HG03521 (cell line): ENCODE measurements around the gene PLCB1.
A peak's percentile ranks its signal among the peaks of the same experiment; 100 is the strongest.
"Not testable (repeated sequence)": the region's sequence is repeated elsewhere in the genome, so short reads cannot be mapped to it uniquely, and the experiment has no call there.

ENCODE experiments used
- ATAC-seq: cut with Tn5 transposase; IDR thresholded peaks from one replicate; pipeline ENCODE4 v1.9.1; 2021; ENCODE audit warnings: mild to moderate bottlenecking, moderate library complexity; ENCODE audit not compliant: unreplicated experiment

PLCB1 gene

GRCh38 chr20:8853211-8853610, 721.1 kb downstream of the PLCB1 start:
- not testable (repeated sequence) for ATAC-seq

- peak; percentile 87 for ATAC-seq
Observed at GRCh38 chr20:8853805-8854338, 721.8 kb downstream of the PLCB1 start.

GRCh38 chr20:8854571-8854970, 722.5 kb downstream of the PLCB1 start:
- no peak for ATAC-seq

- no peak for ATAC-seq
Observed at GRCh38 chr20:8855315-8855714, 723.2 kb downstream of the PLCB1 start.

- ATAC-seq = no peak
Observed at GRCh38 chr20:8856668-8857067, 724.6 kb downstream of the PLCB1 start.

- ATAC-seq = no peak
Observed at GRCh38 chr20:8858181-8858787, 726.2 kb downstream of the PLCB1 start.

- ATAC-seq = no peak
Observed at GRCh38 chr20:8860011-8860495, 728.0 kb downstream of the PLCB1 start.

- no peak for ATAC-seq
Observed at GRCh38 chr20:8862092-8862491, 730.0 kb downstream of the PLCB1 start.

GRCh38 chr20:8865636-8866035, 733.6 kb downstream of the PLCB1 start:
- ATAC-seq = no peak

GRCh38 chr20:8867038-8867740, 735.1 kb downstream of the PLCB1 start:
- no peak for ATAC-seq

- no peak for ATAC-seq
Observed at GRCh38 chr20:8870652-8871051, 738.6 kb downstream of the PLCB1 start.

GRCh38 chr20:8874437-8874836, 742.4 kb downstream of the PLCB1 start:
- ATAC-seq = no peak

- ATAC-seq = no peak
Observed at GRCh38 chr20:8875586-8875985, 743.5 kb downstream of the PLCB1 start.

GRCh38 chr20:8876366-8876765, 744.3 kb downstream of the PLCB1 start:
- no peak for ATAC-seq

- ATAC-seq = no peak
Observed at GRCh38 chr20:8877294-8877693, 745.2 kb downstream of the PLCB1 start.

- ATAC-seq = no peak
Observed at GRCh38 chr20:8879669-8880068, 747.6 kb downstream of the PLCB1 start.

GRCh38 chr20:8880085-8880853, 748.2 kb downstream of the PLCB1 start:
- ATAC-seq = no peak

- ATAC-seq = no peak
Observed at GRCh38 chr20:8891039-8891438, 759.0 kb downstream of the PLCB1 start.

- ATAC-seq = no peak
Observed at GRCh38 chr20:8895472-8895871, 763.4 kb downstream of the PLCB1 start.

- no peak for ATAC-seq
Observed at GRCh38 chr20:8898823-8899222, 766.8 kb downstream of the PLCB1 start.

- ATAC-seq = no peak
Observed at GRCh38 chr20:8901237-8902025, 769.4 kb downstream of the PLCB1 start.
